Pancreas (tissue), 10 donors: Measurements from ENCODE around the gene BCAS1. TPM values are rescaled to one million over a fixed set of nuclear protein-coding genes. Genes with fewer than 3 reads are reported as not detected.

Experiments used
- ATAC-seq, 4 donors: fragments of 200-7000 bp; cut with Tn5 transposase; one replicate each; pipeline versions ENCODE4 v1.8.0 to v1.9.1; 2020; ENCODE audit warnings: mild to moderate bottlenecking in 4 of 4, moderate library complexity in 4 of 4
- DNase-seq, 6 donors: peaks; one replicate each; pipeline ENCODE4 v3.0.0-alpha.2; 2020
- FAIRE-seq: peaks from 2 replicates; lab custom pipeline; 2012; peaks lifted over from hg19 to GRCh38; lab: Jason Lieb, UNC
- H3K27ac ChIP-seq, 4 donors: fragments of 200-600 bp; sonication (generic); 1 replicate in 3 of 4; 2 replicates in 1 of 4; pipeline versions ENCODE4 v1.5.0 to v1.8.0; 2020
- H3K27me3 ChIP-seq, 4 donors: fragments of 200-600 bp; one replicate each; pipeline ENCODE4 v1.8.0; 2021
- H3K36me3 ChIP-seq, 3 donors: fragments of 200-600 bp; sonication (generic) in 1 of 3; one replicate each; pipeline versions ENCODE4 v1.5.0 to v1.8.0; 2020 to 2021
- H3K4me1 ChIP-seq, 3 donors: fragments of 200-600 bp; one replicate each; pipeline ENCODE4 v1.8.0; 2021
- H3K4me3 ChIP-seq, 4 donors: fragments of 200-600 bp; sonication (generic) in 2 of 4; one replicate each; pipeline versions ENCODE4 v1.5.0 to v1.8.0; 2020 to 2021
- H3K9me3 ChIP-seq, 4 donors: fragments of 200-600 bp; one replicate each; pipeline ENCODE4 v1.8.0; 2021
- CTCF ChIP-seq, 4 donors: fragments of 200-600 bp; sonication (generic) in 3 of 4; IDR thresholded peaks; one replicate each; pipeline versions ENCODE4 v1.5.0 to v1.8.0; 2021; ENCODE audit warnings: antibody characterized with exemption in 4 of 4
- WGBS, 2 donors: extraction: QIAGEN DNeasy Blood & Tissue Kit; methylation state at CpG; one replicate each; pipeline ENCODE4 v1.1.7; 2013; 5-methylcytosine and 5-hydroxymethylcytosine counted together
- intact Hi-C, 3 donors: fragments of 100-400 bp; cut with DNase I; formaldehyde crosslinking; loops; one replicate each; pipeline versions ENCODE4 v1.11.1 to v1.14.2; 2022
- polyA plus RNA-seq, 2 donors: library from polyadenylated mRNA; stranded (reverse); fragments of 200-250 nt; gene quantifications; one replicate each; pipeline ENCODE4 v1.2.3, GENCODE V29; 2013
- total RNA-seq, 6 donors: library from RNA; stranded (reverse); fragmentation: NEBNext Ultra II Directional in 4 of 6; extraction: Animal tissue kit (Norgen Biotek cat#: 25700) in 4 of 6; gene quantifications; one replicate each; pipeline versions ENCODE4 v1.2.1 to v1.2.4, GENCODE V29; 2021 to 2023
- donor health status: healthy with polysubstance abuse.
- donor health status: DM: no; HTN: no; CAD: no; lungs with moderate emphysema.
- donor health status: DM: no; HTN: no; CAD: no.
- donor health status: control.
- donor health status: control.
- donor health status: Bipolar disorder and iron deficiency.
- donor health status: DM: yes; HTN: yes; CAD: no.
- donor health status: DM: no; HTN: no; CAD: no.
- donor health status: DM: no; HTN: no; CAD: no.
- donor health status: DM: yes; HTN: yes; CAD: no.

The BCAS1 gene
- total and polyA plus RNA-seq, 8 donors = 0.20 to 0.85 (median 0.61) TPM

GRCh38 chr20:54000262-54000661 is 70.1 kb downstream of the BCAS1 start:
- no peaks in the 10 kb centered on the region for H3K4me1 ChIP-seq
- no peaks in the 10 kb centered on the region for H3K27me3 ChIP-seq
- no peaks in the 10 kb centered on the region for H3K9me3 ChIP-seq
- H3K27ac ChIP-seq = no peak overlapping the region
- intact Hi-C loops = no loop called here
- H3K4me3 ChIP-seq = no peak overlapping the region
- DNase-seq = no peak
- ATAC-seq = no peak
- no peak for TF ChIP-seq CTCF (IDR thresholded peaks at IDR 0.05)
- no peak for FAIRE-seq
- no peaks in the 10 kb centered on the region for H3K36me3 ChIP-seq

GRCh38 chr20:53999077-53999476 is 71.3 kb downstream of the BCAS1 start:
- no peak for DNase-seq
- intact Hi-C loops = no loop called here
- no peak overlapping the region for H3K27ac ChIP-seq
- TF ChIP-seq CTCF (IDR thresholded peaks at IDR 0.05) = no peak
- H3K4me1 ChIP-seq = no peaks in the 10 kb centered on the region
- 74 to 78% methylated on average over 3 of the region's 3 CpGs for WGBS, 2 donors
- ATAC-seq = no peak
- FAIRE-seq = no peak
- H3K36me3 ChIP-seq = no peaks in the 10 kb centered on the region
- H3K4me3 ChIP-seq = no peak overlapping the region
- no peaks in the 10 kb centered on the region for H3K27me3 ChIP-seq
- no peaks in the 10 kb centered on the region for H3K9me3 ChIP-seq

GRCh38 chr20:53996584-53997486 is 73.6 kb downstream of the BCAS1 start:
- Histone ChIP-seq H3K36me3 (no peaks in the 10 kb centered on the region), H3K4me3 (no peak overlapping the region), H3K9me3 (no peaks in the 10 kb centered on the region), H3K27ac (no peak overlapping the region), H3K4me1 (no peaks in the 10 kb centered on the region), H3K27me3 (no peaks in the 10 kb centered on the region)
- FAIRE-seq (no peak), ATAC-seq (no peak), DNase-seq (no peak)
- WGBS, 2 donors = 47 to 58% methylated on average over 10 of the region's 10 CpGs
- intact Hi-C loops = no loop called here
- no peak for TF ChIP-seq CTCF (IDR thresholded peaks at IDR 0.05)

- TF ChIP-seq CTCF (IDR thresholded peaks at IDR 0.05) = no peak
- DNase-seq (no peak), ATAC-seq (no peak), FAIRE-seq (no peak)
- Histone ChIP-seq H3K4me3 (no peak overlapping the region), H3K9me3 (no peaks in the 10 kb centered on the region), H3K36me3 (no peaks in the 10 kb centered on the region), H3K27ac (no peak overlapping the region), H3K4me1 (no peaks in the 10 kb centered on the region), H3K27me3 (no peaks in the 10 kb centered on the region)
- 51 to 64% methylated on average over 5 of the region's 5 CpGs for WGBS, 2 donors
- intact Hi-C loops = no loop called here
These were observed 74.4 kb downstream of the BCAS1 start for GRCh38 chr20:53995949-53996348.

GRCh38 chr20:53994088-53994487 is 76.3 kb downstream of the BCAS1 start:
- ATAC-seq (no peak), DNase-seq (no peak), FAIRE-seq (no peak)
- Histone ChIP-seq H3K27me3 (no peaks in the 10 kb centered on the region), H3K36me3 (no peaks in the 10 kb centered on the region), H3K4me1 (no peaks in the 10 kb centered on the region), H3K4me3 (no peak overlapping the region), H3K27ac (no peak overlapping the region), H3K9me3 (no peaks in the 10 kb centered on the region)
- intact Hi-C loops = no loop called here
- no peak for TF ChIP-seq CTCF (IDR thresholded peaks at IDR 0.05)
- WGBS, 2 donors = 78 to 91% methylated on average over 7 of the region's 7 CpGs
